GM18505 (cell line): ENCODE measurements around the gene HOXD9.

ENCODE experiments used
- ATAC-seq: cut with Tn5 transposase; IDR thresholded peaks from one replicate; pipeline ENCODE4 v1.9.1; 2021; ENCODE audit not compliant: unreplicated experiment
- POLR2A ChIP-seq: IDR thresholded peaks from 4 replicates; pipeline ENCODE4 v1.6.1; 2011; ENCODE audit warnings: borderline replicate concordance; ENCODE audit not compliant: insufficient read depth, insufficient read length; ENCODE audit errors: extremely low read depth

Gene HOXD9

GRCh38 chr2:176142281-176142680, 19.8 kb downstream of the HOXD9 start:
- TF ChIP-seq POLR2A = no peak
- ATAC-seq = no peak

- no peak for ATAC-seq
- no peak for TF ChIP-seq POLR2A
These were observed 22.8 kb downstream of the HOXD9 start for GRCh38 chr2:176145085-176145969.

- ATAC-seq = no peak
- no peak for TF ChIP-seq POLR2A
These were observed 23.6 kb downstream of the HOXD9 start for GRCh38 chr2:176146101-176146500.

GRCh38 chr2:176146645-176147044, 24.1 kb downstream of the HOXD9 start:
- TF ChIP-seq POLR2A = no peak
- no peak for ATAC-seq

GRCh38 chr2:176147210-176147799, 24.8 kb downstream of the HOXD9 start:
- no peak for TF ChIP-seq POLR2A
- ATAC-seq = no peak

GRCh38 chr2:176147800-176148496, 25.4 kb downstream of the HOXD9 start:
- no peak for ATAC-seq
- TF ChIP-seq POLR2A = no peak

- ATAC-seq = no peak
- TF ChIP-seq POLR2A = no peak
These were observed 26.4 kb downstream of the HOXD9 start for GRCh38 chr2:176148751-176149421.

- no peak for TF ChIP-seq POLR2A
- ATAC-seq = no peak
These were observed 27.0 kb downstream of the HOXD9 start for GRCh38 chr2:176149481-176149938.

- no peak for ATAC-seq
- TF ChIP-seq POLR2A = no peak
These were observed 27.5 kb downstream of the HOXD9 start for GRCh38 chr2:176149939-176150583.

GRCh38 chr2:176150584-176151441, 28.3 kb downstream of the HOXD9 start:
- no peak for TF ChIP-seq POLR2A
- no peak for ATAC-seq

- no peak for TF ChIP-seq POLR2A
- ATAC-seq = no peak
These were observed 29.1 kb downstream of the HOXD9 start, which contains the start of gene HOXD4 for GRCh38 chr2:176151442-176152287. Gene HOXD4 (plus strand): TSS chr2:176151550. CDS start chr2:176151634, 84 bp downstream.
